CD14-positive monocyte (primary cell): Measurements from ENCODE around the gene SGCA. TPM values are rescaled to one million over a fixed set of nuclear protein-coding genes. Genes with fewer than 3 reads are reported as not detected.

Source experiments
- DNase-seq, 3 donors: peaks; one replicate each; pipeline ENCODE4 v3.0.0-alpha.2; 2011 to 2022
- H2AFZ ChIP-seq: 2 replicates; pipeline ENCODE4 v1.6.0; 2012; ENCODE audit warnings: mild to moderate bottlenecking, low read depth, low read length, inconsistent platforms; ENCODE audit not compliant: insufficient read depth, poor library complexity, severe bottlenecking
- H3K27ac ChIP-seq, 2 donors: 1 replicate in 1 of 2; 2 replicates in 1 of 2; pipeline ENCODE4 v1.5.1; 2012 to 2013; ENCODE audit warnings: low read length in 2 of 2, control low read depth in 1 of 2, inconsistent platforms in 1 of 2, low read depth in 1 of 2, mild to moderate bottlenecking in 1 of 2
- H3K27me3 ChIP-seq, 2 donors: one replicate each; pipeline versions ENCODE4 v1.6.0 to v1.6.1; 2011 to 2013; ENCODE audit warnings: low read length in 2 of 2; ENCODE audit not compliant: control insufficient read depth in 2 of 2, insufficient read depth in 2 of 2
- H3K36me3 ChIP-seq, 2 donors: replicated peaks in 1 of 2; 1 replicate in 1 of 2; 2 replicates in 1 of 2; pipeline versions ENCODE4 v1.5.1 to v1.6.1; 2012 to 2013; ENCODE audit warnings: low read length in 2 of 2, control low read depth in 1 of 2, inconsistent platforms in 1 of 2, mild to moderate bottlenecking in 1 of 2; ENCODE audit not compliant: insufficient read depth in 2 of 2, control insufficient read depth in 1 of 2
- H3K4me1 ChIP-seq, 2 donors: 1 replicate in 1 of 2; 2 replicates in 1 of 2; pipeline versions ENCODE4 v1.5.1 to v1.6.1; 2012 to 2013; ENCODE audit warnings: low read length in 2 of 2, control low read depth in 1 of 2, inconsistent platforms in 1 of 2, mild to moderate bottlenecking in 1 of 2, moderate library complexity in 1 of 2; ENCODE audit not compliant: insufficient read depth in 2 of 2, control insufficient read depth in 1 of 2
- H3K4me2 ChIP-seq: replicated peaks from 2 replicates; pipeline ENCODE3; 2012; ENCODE audit warnings: low read length, moderate library complexity, mild to moderate bottlenecking; ENCODE audit not compliant: poor library complexity, severe bottlenecking; ENCODE audit errors: extremely low read depth
- H3K4me3 ChIP-seq, 3 experiments: fragments of 200-600 bp in 1 of 3; sonication (generic) in 1 of 3; replicated peaks in 1 of 3; 1 replicate in 2 of 3; 2 replicates in 1 of 3; pipeline ENCODE4 v1.5.1; 2011 to 2013; ENCODE audit warnings: low read length in 3 of 3, mild to moderate bottlenecking in 3 of 3, control low read depth in 2 of 3, low read depth in 2 of 3, inconsistent platforms in 1 of 3, moderate library complexity in 1 of 3
- H3K79me2 ChIP-seq: 2 replicates; pipeline ENCODE4 v1.6.0; 2012; ENCODE audit warnings: mild to moderate bottlenecking, control low read depth, inconsistent platforms, low read length, moderate library complexity; ENCODE audit not compliant: insufficient read depth
- H3K9ac ChIP-seq: 2 replicates; pipeline ENCODE4 v1.6.0; 2017; ENCODE audit warnings: low read length, mild to moderate bottlenecking; ENCODE audit not compliant: insufficient read depth, poor library complexity, severe bottlenecking
- H3K9me3 ChIP-seq, 2 donors: replicated peaks in 1 of 2; 1 replicate in 1 of 2; 2 replicates in 1 of 2; pipeline versions ENCODE4 v1.5.1 to v1.6.1; 2012 to 2013; ENCODE audit warnings: low read length in 2 of 2, control low read depth in 1 of 2; ENCODE audit not compliant: control insufficient read depth in 1 of 2, insufficient read depth in 1 of 2
- H4K20me1 ChIP-seq: 2 replicates; pipeline ENCODE4 v1.6.0; 2012; ENCODE audit warnings: mild to moderate bottlenecking, low read length, control low read depth, moderate library complexity; ENCODE audit not compliant: insufficient read depth
- H3K27ac Mint-ChIP-seq, 7 donors: one replicate each; pipeline ENCODE4 v1.8.0; 2020; ENCODE audit warnings: mild to moderate bottlenecking in 7 of 7, mixed read lengths in 7 of 7, moderate library complexity in 6 of 7, inconsistent platforms in 2 of 7
- H3K27me3 Mint-ChIP-seq, 3 donors: one replicate each; pipeline ENCODE4 v1.8.0; 2021 to 2022; ENCODE audit warnings: low read depth in 3 of 3, mild to moderate bottlenecking in 3 of 3, mixed read lengths in 3 of 3, moderate library complexity in 3 of 3, inconsistent platforms in 1 of 3
- H3K36me3 Mint-ChIP-seq, 2 donors: one replicate each; pipeline ENCODE4 v1.8.0; 2020; ENCODE audit warnings: mixed read lengths in 2 of 2, inconsistent platforms in 1 of 2, mild to moderate bottlenecking in 1 of 2
- H3K4me1 Mint-ChIP-seq: one replicate; pipeline ENCODE4 v1.8.0; 2020; ENCODE audit warnings: mild to moderate bottlenecking, mixed read lengths
- H3K4me3 Mint-ChIP-seq, 2 donors: one replicate each; pipeline ENCODE4 v1.8.0; 2020; ENCODE audit warnings: mild to moderate bottlenecking in 2 of 2, mixed read lengths in 2 of 2, moderate library complexity in 1 of 2
- H3K9me3 Mint-ChIP-seq, 7 donors: one replicate each; pipeline ENCODE4 v1.8.0; 2020 to 2022; ENCODE audit warnings: mixed read lengths in 7 of 7, mild to moderate bottlenecking in 6 of 7, moderate library complexity in 6 of 7, inconsistent platforms in 2 of 7
- WGBS: methylation state at CpG from one replicate; pipeline ENCODE4 v1.1.5; 2013; ENCODE audit warnings: missing lambda C conversion rate; ENCODE audit not compliant: insufficient coverage; 5-methylcytosine and 5-hydroxymethylcytosine counted together
- intact Hi-C, 2 donors: fragments of 100-400 bp; cut with micrococcal nuclease; formaldehyde crosslinking; loops; one replicate each; pipeline versions ENCODE4 v1.15.0 to v1.15.1; 2023
- polyA plus RNA-seq, 3 donors: library from polyadenylated mRNA; depleted of rRNA in 1 of 3; unstranded in 2 of 3; stranded (reverse) in 1 of 3; fragments of 300-500 nt in 2 of 3; fragments of >200 nt in 1 of 3; fragmentation: Illumina TruSeq in 2 of 3; gene quantifications; 1 replicate in 2 of 3; 2 replicates in 1 of 3; pipeline ENCODE4 v1.2.3, GENCODE V29; 2012 to 2021
- TF ChIP-seq, protein P1 (sequence below): fragments of 200-600 bp; IDR thresholded peaks from one replicate; pipeline ENCODE4 v1.8.0; 2022; ENCODE audit warnings: antibody characterized with exemption, mild to moderate bottlenecking

SGCA gene
- polyA plus RNA-seq, 3 donors, result 0.27 to 0.89 (median 0.53) TPM

GRCh38 chr17:50203604-50204345 is 38.0 kb downstream of the SGCA start:
- Histone ChIP-seq H3K4me1 (peaks cover 17 to 24% of the 10 kb centered on the region in 2 donors), H2AFZ (no peak overlapping the region), H3K4me2 (no peak overlapping the region), H3K27ac (no peak overlapping the region), H3K4me3 (no peak overlapping the region), H3K9me3 (peaks cover 0 to 4% of the 10 kb centered on the region in 2 donors), H3K9ac (no peak overlapping the region), H3K27me3 (peaks cover 18 to 50% of the 10 kb centered on the region in 2 donors), H4K20me1 (no peaks in the 10 kb centered on the region), H3K36me3 (no peaks in the 10 kb centered on the region), H3K79me2 (no peaks in the 10 kb centered on the region)
- Mint-ChIP-seq H3K4me3 (no peak overlapping the region), H3K27ac (no peak overlapping the region), H3K4me1 (peaks cover 22% of the 10 kb centered on the region), H3K9me3 (peaks cover 0 to 14% (median 6%) of the 10 kb centered on the region in 7 donors), H3K27me3 (peaks cover 58 to 85% (median 72%) of the 10 kb centered on the region in 3 donors), H3K36me3 (peaks cover 5 to 8% of the 10 kb centered on the region in 2 donors)
- 92% methylated on average over 4 of the region's 13 CpGs for WGBS
- TF ChIP-seq, protein P1, sequence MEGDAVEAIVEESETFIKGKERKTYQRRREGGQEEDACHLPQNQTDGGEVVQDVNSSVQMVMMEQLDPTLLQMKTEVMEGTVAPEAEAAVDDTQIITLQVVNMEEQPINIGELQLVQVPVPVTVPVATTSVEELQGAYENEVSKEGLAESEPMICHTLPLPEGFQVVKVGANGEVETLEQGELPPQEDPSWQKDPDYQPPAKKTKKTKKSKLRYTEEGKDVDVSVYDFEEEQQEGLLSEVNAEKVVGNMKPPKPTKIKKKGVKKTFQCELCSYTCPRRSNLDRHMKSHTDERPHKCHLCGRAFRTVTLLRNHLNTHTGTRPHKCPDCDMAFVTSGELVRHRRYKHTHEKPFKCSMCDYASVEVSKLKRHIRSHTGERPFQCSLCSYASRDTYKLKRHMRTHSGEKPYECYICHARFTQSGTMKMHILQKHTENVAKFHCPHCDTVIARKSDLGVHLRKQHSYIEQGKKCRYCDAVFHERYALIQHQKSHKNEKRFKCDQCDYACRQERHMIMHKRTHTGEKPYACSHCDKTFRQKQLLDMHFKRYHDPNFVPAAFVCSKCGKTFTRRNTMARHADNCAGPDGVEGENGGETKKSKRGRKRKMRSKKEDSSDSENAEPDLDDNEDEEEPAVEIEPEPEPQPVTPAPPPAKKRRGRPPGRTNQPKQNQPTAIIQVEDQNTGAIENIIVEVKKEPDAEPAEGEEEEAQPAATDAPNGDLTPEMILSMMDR, result no peak
- intact Hi-C loops, result no loop called here
- DNase-seq, result no peak

- peaks cover 57 to 81% (median 67%) of the 10 kb centered on the region in 3 donors for H3K27me3 Mint-ChIP-seq
- TF ChIP-seq, protein P1, result no peak
- Histone ChIP-seq H3K4me2 (no peak overlapping the region), H3K79me2 (no peaks in the 10 kb centered on the region), H3K9me3 (peaks cover 0 to 4% of the 10 kb centered on the region in 2 donors), H4K20me1 (no peaks in the 10 kb centered on the region), H3K4me1 (peaks cover 17 to 24% of the 10 kb centered on the region in 2 donors), H3K27ac (no peak overlapping the region), H3K9ac (no peak overlapping the region), H3K27me3 (peaks cover 18 to 46% of the 10 kb centered on the region in 2 donors), H3K36me3 (no peaks in the 10 kb centered on the region), H3K4me3 (no peak overlapping the region), H2AFZ (no peak overlapping the region)
- WGBS, result no CpG with 5 or more reads among the region's 3 CpGs
- no peak overlapping the region for H3K4me3 Mint-ChIP-seq
- peaks cover 22% of the 10 kb centered on the region for H3K4me1 Mint-ChIP-seq
- H3K36me3 Mint-ChIP-seq, result peaks cover 5 to 7% of the 10 kb centered on the region in 2 donors
- H3K9me3 Mint-ChIP-seq, result peaks cover 0 to 11% (median 6%) of the 10 kb centered on the region in 7 donors
- intact Hi-C loops, result no loop called here
- no peak for DNase-seq
- H3K27ac Mint-ChIP-seq, result no peak overlapping the region
Observed at GRCh38 chr17:50204431-50204830, 38.6 kb downstream of the SGCA start.
